ENCODE results near the gene LRG1.
"Not testable (repeated sequence)": the region's sequence is repeated elsewhere in the genome, so short reads cannot be mapped to it uniquely, and the experiment has no call there.

The LRG1 gene

DNA sequence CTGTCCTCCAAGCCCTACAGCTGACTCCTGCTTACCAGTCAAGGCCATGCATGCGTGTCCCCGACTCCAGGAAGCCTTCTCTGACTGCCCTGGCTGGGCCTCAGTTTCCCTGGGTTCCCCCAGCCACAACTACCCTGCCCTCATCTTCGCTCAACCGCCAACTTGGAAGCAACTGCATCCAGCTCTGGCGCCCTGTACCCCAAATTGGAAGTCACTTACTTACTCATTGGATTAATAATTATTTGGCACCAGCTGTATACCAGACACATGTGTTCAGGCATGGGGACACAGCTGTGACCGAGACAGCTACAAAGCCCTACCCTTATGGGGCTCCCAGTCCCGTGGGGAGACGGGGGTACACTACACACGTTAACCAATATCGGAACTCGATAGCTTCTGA lies 30.6 kb upstream of the LRG1 start:
- Histone ChIP-seq H3K9ac (ENCODE audit: low read length) (no peak overlapping the region), H3K27me3 (ENCODE audit: control insufficient read depth, insufficient read depth, low read length) (peaks cover 21% of the 10 kb centered on the region), H3K36me3 (ENCODE audit: control insufficient read depth, insufficient read depth, low read length) (no peaks in the 10 kb centered on the region), H3K4me3 (ENCODE audit: low read length) (no peak overlapping the region), H3K4me1 (ENCODE audit: control insufficient read depth, insufficient read depth, low read length) (no peaks in the 10 kb centered on the region), H3K9me3 (ENCODE audit: control insufficient read depth, low read length) (no peaks in the 10 kb centered on the region)

DNA sequence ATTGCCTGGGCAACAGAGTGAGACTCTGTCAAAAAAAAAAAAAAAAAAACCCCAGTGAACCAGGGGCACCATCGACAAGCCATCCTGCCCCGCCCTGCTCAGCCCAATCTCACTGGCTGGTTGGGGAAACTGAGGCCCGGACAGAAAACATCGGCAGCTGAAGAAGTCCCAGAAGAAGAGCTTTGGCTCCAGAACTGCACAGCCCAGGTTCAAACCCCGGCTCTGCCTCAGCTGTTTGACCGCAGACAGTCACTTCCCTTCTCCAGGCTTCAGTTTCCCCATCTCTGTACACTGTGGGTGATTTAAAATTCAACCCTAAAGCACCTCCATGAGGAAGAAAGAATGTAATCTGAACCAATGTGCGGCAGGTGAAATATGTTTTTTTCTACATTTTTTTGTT lies 29.1 kb upstream of the LRG1 start:
- Histone ChIP-seq H3K4me3 (ENCODE audit: low read length) (no peak overlapping the region), H3K36me3 (ENCODE audit: control insufficient read depth, insufficient read depth, low read length) (no peaks in the 10 kb centered on the region), H3K9ac (ENCODE audit: low read length) (no peak overlapping the region), H3K4me1 (ENCODE audit: control insufficient read depth, insufficient read depth, low read length) (no peaks in the 10 kb centered on the region), H3K9me3 (ENCODE audit: control insufficient read depth, low read length) (no peaks in the 10 kb centered on the region), H3K27me3 (ENCODE audit: control insufficient read depth, insufficient read depth, low read length) (peaks cover 9% of the 10 kb centered on the region)

DNA sequence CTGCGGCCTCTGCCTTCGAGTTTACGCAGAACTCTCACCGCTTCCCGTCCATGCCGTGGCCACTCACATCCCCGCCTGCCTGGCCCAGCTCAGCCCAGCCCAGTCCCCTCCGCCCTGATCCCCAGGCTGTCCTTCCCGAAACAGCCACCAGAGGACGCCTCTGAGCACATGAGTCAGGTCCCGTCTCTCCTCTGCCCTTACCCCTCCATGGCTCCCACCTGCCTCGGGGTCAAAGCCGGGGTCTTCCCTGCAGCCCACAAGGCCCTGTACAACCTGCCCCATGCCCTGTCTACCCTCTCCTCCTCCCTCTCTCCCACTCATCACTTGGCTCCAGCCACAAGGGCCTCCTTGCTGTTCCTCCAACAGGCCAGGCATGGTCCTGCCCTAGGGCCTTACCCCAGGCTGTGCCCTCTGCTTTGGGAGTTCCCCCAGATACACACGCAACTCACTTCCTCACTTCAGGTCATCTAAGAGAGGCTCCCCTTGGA lies 27.8 kb upstream of the LRG1 start:
- H3K9ac ChIP-seq (ENCODE audit: low read length): no peak overlapping the region
- no peaks in the 10 kb centered on the region for H3K4me1 ChIP-seq (ENCODE audit: control insufficient read depth, insufficient read depth, low read length)
- no peaks in the 10 kb centered on the region for H3K9me3 ChIP-seq (ENCODE audit: control insufficient read depth, low read length)
- H3K27me3 ChIP-seq (ENCODE audit: control insufficient read depth, insufficient read depth, low read length): peaks cover 4% of the 10 kb centered on the region
- H3K4me3 ChIP-seq (ENCODE audit: low read length): no peak overlapping the region
- no peaks in the 10 kb centered on the region for H3K36me3 ChIP-seq (ENCODE audit: control insufficient read depth, insufficient read depth, low read length)

DNA sequence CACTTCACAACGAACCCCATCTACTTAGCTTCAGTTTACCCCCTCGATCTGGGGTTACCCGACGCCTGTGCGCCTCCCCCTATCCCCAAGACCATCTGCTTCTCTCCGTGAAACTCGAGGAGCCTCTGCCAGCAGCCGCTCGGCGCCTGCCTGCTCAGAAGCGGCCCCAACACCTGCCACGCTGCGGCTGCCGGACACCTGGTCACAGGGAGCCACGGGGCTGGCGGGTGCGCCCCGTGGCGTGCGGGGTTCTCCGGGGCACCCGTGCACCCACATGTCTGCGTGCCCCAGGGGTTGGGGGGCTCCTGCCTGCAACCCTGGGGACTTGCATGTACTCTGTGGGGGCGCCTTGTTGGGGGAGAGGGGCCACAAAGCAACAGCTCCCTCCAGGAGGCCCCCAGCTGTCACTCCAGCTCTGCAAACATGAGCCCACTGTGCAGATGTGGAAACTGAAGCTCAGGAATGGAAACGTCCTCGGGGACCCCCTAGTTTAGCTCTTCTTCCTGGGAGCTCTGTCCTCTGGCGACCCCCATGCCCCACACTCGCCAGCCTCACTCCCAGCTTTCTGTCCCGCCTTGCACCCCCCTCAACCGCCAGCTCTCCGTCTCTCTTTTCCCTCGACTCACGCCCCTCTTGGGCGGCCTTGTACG lies 26.7 kb upstream of the LRG1 start:
- peaks cover 4% of the 10 kb centered on the region for H3K27me3 ChIP-seq (ENCODE audit: control insufficient read depth, insufficient read depth, low read length)
- H3K9ac ChIP-seq (ENCODE audit: low read length): no peak overlapping the region
- H3K9me3 ChIP-seq (ENCODE audit: control insufficient read depth, low read length): no peaks in the 10 kb centered on the region
- H3K4me1 ChIP-seq (ENCODE audit: control insufficient read depth, insufficient read depth, low read length): no peaks in the 10 kb centered on the region
- no peak overlapping the region for H3K4me3 ChIP-seq (ENCODE audit: low read length)
- H3K36me3 ChIP-seq (ENCODE audit: control insufficient read depth, insufficient read depth, low read length): no peaks in the 10 kb centered on the region

DNA sequence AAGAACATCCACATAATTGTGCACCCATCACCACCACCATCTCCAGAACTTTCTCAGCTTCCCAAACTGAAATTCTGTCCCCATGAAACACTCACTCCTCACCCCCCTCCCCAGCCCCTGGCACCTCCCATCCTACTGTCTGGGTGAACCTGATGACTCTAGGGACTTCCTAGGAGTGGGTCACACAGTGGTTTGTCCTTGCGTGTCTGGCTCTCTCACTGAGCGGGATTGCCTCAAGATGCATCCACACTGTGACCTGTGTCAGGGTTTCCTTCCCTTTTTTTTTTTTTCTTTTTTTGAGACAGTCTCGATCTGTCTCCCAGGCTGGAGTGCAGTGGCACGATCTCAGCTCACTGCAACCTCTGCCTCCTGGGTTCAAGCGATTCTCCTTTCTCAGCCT lies 23.7 kb upstream of the LRG1 start:
- H3K9me3 ChIP-seq (ENCODE audit: control insufficient read depth, low read length); H3K4me1 ChIP-seq (ENCODE audit: control insufficient read depth, insufficient read depth, low read length); H3K36me3 ChIP-seq (ENCODE audit: control insufficient read depth, insufficient read depth, low read length); H3K4me3 ChIP-seq (ENCODE audit: low read length); H3K27me3 ChIP-seq (ENCODE audit: control insufficient read depth, insufficient read depth, low read length); H3K9ac ChIP-seq (ENCODE audit: low read length): not testable (repeated sequence)

DNA sequence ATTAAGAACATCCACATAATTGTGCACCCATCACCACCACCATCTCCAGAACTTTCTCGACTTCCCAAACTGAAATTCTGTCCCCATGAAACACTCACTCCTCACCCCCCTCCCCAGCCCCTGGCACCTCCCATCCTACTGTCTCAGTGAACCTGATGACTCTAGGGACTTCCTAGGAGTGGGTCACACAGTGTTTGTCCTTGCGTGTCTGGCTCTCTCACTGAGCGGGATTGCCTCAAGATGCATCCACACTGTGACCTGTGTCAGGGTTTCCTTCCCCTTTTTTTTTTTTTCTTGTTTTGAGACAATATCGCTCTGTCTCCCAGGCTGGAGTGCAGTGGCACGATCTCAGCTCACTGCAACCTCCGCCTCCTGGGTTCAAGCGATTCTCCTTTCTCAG lies 22.2 kb upstream of the LRG1 start:
- H3K9ac ChIP-seq (ENCODE audit: low read length); H3K27me3 ChIP-seq (ENCODE audit: control insufficient read depth, insufficient read depth, low read length); H3K36me3 ChIP-seq (ENCODE audit: control insufficient read depth, insufficient read depth, low read length); H3K4me3 ChIP-seq (ENCODE audit: low read length); H3K9me3 ChIP-seq (ENCODE audit: control insufficient read depth, low read length); H3K4me1 ChIP-seq (ENCODE audit: control insufficient read depth, insufficient read depth, low read length): not testable (repeated sequence)

DNA sequence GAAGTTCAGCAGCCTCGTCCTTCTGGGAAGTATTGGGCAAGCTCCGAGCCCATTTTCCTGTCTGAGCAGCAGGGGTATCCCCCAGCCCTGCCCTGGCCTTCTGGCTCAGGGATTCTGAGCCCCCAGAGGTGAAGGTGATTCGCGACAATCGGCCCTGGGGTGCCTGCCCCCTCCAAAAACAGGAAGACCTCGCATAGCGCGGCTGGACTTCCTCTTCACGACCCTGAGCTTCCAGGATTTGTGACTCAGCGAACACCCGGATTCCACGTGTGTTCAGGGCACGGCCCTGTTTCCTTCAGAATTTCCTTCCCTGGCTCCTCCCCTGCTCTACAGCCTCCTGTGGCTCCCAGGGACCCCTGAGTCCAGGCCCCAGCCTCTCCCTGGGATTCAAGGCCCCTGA lies 19.7 kb upstream of the LRG1 start, which contains the start of gene SEMA6B:
Gene SEMA6B, minus strand, starts transcription at position 116 of the 400 bp plus-strand sequence. CDS start 1,227 bp downstream, outside the sequence.
- no peak within 1 kb of the TSS for H3K4me3 ChIP-seq (ENCODE audit: low read length)
- H3K9ac ChIP-seq (ENCODE audit: low read length): no peak within 1 kb of the TSS
- H3K4me1 ChIP-seq (ENCODE audit: control insufficient read depth, insufficient read depth, low read length): peaks cover 10% of the 10 kb centered on the region
- H3K27me3 ChIP-seq (ENCODE audit: control insufficient read depth, insufficient read depth, low read length): peaks cover 6% of the 10 kb centered on the region
- no peaks in the 10 kb centered on the region for H3K36me3 ChIP-seq (ENCODE audit: control insufficient read depth, insufficient read depth, low read length)
- no peaks in the 10 kb centered on the region for H3K9me3 ChIP-seq (ENCODE audit: control insufficient read depth, low read length)

DNA sequence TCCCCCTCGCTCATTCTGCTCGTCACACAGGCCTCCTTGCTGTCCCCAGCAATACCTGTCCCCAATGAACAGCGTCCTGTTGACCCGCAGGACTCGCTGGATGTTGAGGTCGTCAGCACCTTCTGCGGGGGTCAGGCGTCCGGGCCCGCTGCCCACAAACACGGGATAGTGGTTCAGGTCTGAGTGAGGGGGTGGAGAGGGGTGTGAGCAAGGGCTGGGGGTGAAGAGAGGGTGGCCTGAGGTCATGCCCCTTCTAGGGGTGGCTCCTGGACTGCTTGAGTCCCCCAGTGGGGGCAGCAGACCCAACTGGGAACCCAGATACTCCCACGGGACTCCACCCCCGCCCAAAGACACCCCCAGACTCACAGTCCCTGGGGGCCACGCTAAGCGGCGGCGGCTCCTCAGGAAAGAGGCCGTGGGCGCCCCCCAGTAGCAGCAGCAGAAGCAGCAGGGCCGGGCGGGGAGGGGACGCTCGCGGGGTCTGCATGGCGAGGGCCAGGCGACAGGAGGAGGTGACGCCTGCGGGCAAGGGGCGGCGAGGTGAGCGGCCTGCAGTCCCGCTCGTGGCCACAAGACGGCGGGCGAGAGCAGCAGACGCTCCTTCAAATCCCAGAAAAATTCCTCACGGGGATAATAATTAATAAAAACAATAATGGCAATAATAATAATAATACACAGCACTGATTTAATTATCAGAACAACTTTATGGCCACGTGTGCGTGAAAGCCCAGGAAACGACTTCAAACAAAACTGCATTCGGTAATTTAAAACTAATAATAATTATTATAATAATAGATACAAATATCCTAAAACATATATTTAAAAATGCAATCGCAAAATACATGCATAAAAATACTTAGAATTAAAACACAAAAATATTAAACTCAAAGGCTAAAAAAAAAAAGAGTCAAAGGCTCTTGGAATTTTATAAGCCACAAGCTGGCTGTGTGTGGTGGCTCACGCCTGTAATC lies 18.4 kb upstream of the LRG1 start:
- no peaks in the 10 kb centered on the region for H3K9me3 ChIP-seq (ENCODE audit: control insufficient read depth, low read length)
- no peaks in the 10 kb centered on the region for H3K36me3 ChIP-seq (ENCODE audit: control insufficient read depth, insufficient read depth, low read length)
- no peak overlapping the region for H3K4me3 ChIP-seq (ENCODE audit: low read length)
- H3K27me3 ChIP-seq (ENCODE audit: control insufficient read depth, insufficient read depth, low read length): peaks cover 6% of the 10 kb centered on the region
- H3K9ac ChIP-seq (ENCODE audit: low read length): no peak overlapping the region
- H3K4me1 ChIP-seq (ENCODE audit: control insufficient read depth, insufficient read depth, low read length): peaks cover 10% of the 10 kb centered on the region

DNA sequence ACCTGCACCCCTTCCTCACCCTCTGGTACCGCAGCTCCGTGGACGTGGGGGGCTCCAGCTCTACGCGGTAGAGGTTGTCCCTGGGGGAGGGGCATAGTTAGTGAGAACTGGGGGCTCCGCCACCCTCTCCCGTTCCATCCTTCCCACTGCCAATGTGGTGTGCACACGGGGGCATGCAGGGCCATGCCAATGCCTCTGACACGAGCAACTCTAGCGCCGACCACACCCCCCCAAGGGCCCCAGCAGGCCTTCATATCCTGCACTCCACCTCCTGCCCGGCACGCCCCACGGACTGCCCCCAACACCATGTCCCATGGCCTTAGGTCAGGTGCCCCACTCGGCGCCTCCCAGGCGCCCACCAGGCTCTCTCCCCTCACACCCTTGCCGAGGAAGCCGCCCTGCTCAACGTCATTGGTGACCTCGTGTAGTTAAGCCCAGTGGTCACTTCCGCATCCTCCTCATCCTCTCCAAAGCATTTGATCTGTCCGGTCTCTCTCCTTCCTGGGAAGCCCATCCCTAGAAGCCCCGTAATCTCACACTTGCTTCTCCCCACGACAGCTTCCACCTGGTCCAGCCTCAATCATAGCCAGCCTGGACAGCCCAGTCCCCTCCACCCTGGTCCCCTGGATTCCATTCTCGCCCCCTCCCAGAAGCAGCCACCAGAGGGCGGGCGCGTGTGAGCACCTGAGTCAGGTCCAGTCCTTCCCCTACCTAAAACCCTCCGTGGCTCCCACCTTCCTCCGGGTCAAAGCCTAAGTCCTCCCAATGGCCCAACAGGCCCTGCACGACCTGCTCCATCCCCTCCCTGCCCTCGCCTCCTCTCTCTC lies 17.5 kb upstream of the LRG1 start:
- H3K9ac ChIP-seq (ENCODE audit: low read length): no peak overlapping the region
- H3K9me3 ChIP-seq (ENCODE audit: control insufficient read depth, low read length): no peaks in the 10 kb centered on the region
- peaks cover 10% of the 10 kb centered on the region for H3K4me1 ChIP-seq (ENCODE audit: control insufficient read depth, insufficient read depth, low read length)
- no peak overlapping the region for H3K4me3 ChIP-seq (ENCODE audit: low read length)
- peaks cover 6% of the 10 kb centered on the region for H3K27me3 ChIP-seq (ENCODE audit: control insufficient read depth, insufficient read depth, low read length)
- H3K36me3 ChIP-seq (ENCODE audit: control insufficient read depth, insufficient read depth, low read length): no peaks in the 10 kb centered on the region

DNA sequence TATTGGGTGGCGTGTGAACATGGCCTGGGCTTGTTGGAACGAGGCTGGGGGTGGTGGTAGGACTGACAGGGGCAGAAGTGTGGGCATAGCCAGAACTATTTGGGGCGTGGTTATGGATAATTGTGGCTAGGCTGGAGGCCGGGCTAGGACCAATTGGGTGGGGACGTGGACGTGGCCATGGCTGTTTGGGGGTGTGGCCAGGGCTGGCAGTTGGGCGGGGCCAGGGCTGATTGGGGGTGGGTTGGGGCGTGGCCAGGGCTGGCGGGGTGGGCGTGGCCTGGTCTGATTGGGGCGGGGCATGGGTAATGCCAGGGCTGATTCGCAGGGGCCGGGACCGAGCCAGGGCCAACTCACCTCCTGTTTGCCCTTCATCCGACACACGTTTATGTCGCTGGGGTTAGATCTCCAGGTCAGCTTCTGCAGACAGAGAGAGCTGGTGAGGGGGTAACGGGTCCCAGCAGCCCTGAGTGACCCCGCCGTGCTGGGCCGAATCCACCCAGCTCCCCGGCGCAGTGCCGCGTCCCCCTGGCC lies 16.8 kb upstream of the LRG1 start:
- Histone ChIP-seq H3K36me3 (ENCODE audit: control insufficient read depth, insufficient read depth, low read length) (no peaks in the 10 kb centered on the region), H3K4me3 (ENCODE audit: low read length) (no peak overlapping the region), H3K27me3 (ENCODE audit: control insufficient read depth, insufficient read depth, low read length) (peaks cover 6% of the 10 kb centered on the region), H3K4me1 (ENCODE audit: control insufficient read depth, insufficient read depth, low read length) (peaks cover 10% of the 10 kb centered on the region), H3K9me3 (ENCODE audit: control insufficient read depth, low read length) (no peaks in the 10 kb centered on the region), H3K9ac (ENCODE audit: low read length) (no peak overlapping the region)

DNA sequence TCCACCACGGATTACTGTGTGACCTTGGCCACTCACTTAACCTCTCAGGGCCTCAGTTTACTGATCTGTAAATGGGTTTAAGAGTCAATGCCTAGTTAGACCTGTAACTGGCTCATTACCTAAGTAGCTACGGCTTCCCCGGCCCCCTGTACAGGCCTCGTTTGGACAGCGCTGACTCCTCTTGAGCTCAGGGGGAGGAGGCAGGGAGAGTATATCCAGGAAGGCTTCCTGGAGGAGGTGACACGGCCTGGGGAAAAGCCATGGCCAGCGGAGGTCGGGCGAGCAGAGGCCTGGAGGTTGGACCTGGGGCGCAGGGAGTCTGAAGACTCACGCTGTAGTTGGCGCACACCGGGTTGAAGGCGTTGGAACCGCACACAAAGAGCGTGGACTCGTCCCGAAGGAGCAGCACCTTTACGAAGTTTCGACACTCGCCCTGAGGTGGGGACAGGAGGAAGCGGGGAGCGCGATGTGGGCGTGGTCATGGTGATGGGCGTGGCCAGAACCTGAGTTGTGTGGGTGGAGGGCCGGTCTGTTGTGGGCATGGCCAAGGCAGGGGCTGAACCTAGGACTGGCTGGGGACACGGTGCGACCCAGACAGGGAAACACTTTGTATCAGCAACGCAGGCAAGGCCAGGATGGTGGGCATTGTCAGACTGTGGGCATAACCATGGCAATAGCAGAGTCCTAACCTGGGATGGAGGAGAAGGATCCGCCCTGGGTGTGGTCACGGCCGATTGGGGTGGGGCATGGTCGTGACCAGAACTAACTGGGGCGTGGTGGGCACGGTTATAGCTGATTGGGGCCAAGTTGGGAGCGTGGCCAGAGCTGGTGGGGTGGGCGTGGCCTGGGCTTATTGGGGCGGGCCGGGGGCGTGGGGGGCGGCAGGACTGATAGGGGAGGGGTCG lies 16.1 kb upstream of the LRG1 start:
- Histone ChIP-seq H3K27me3 (ENCODE audit: control insufficient read depth, insufficient read depth, low read length) (peaks cover 6% of the 10 kb centered on the region), H3K9me3 (ENCODE audit: control insufficient read depth, low read length) (no peaks in the 10 kb centered on the region), H3K36me3 (ENCODE audit: control insufficient read depth, insufficient read depth, low read length) (no peaks in the 10 kb centered on the region), H3K9ac (ENCODE audit: low read length) (no peak overlapping the region), H3K4me3 (ENCODE audit: low read length) (no peak overlapping the region), H3K4me1 (ENCODE audit: control insufficient read depth, insufficient read depth, low read length) (peaks cover 10% of the 10 kb centered on the region)

Measured in mucosa of stomach (tissue), 1 donor.